BE2C (cell line): ENCODE measurements around the gene PHF20.
"Not testable (repeated sequence)": the region's sequence is repeated elsewhere in the genome, so short reads cannot be mapped to it uniquely, and the experiment has no call there.

Experiments used
- DNase-seq: peaks from one replicate; pipeline ENCODE4 v3.0.0-alpha.2; 2020
- H3K27me3 ChIP-seq: fragments of 250-450 bp; sonication (Bioruptor Pico); 2 replicates; pipeline ENCODE4 v1.5.1; 2020; ENCODE audit warnings: mild to moderate bottlenecking
- H3K36me3 ChIP-seq: fragments of 250-450 bp; sonication (Bioruptor Pico); 2 replicates; pipeline ENCODE4 v1.5.1; 2020; ENCODE audit warnings: mild to moderate bottlenecking
- H3K4me1 ChIP-seq: fragments of 250-450 bp; sonication (Bioruptor Pico); 2 replicates; pipeline ENCODE4 v1.5.1; 2020
- H3K4me3 ChIP-seq: 2 replicates; pipeline ENCODE4 v1.5.1; 2011; ENCODE audit warnings: low read depth, low read length
- H3K9me3 ChIP-seq: fragments of 250-450 bp; sonication (Bioruptor Pico); 2 replicates; pipeline ENCODE4 v1.5.1; 2020
- TF ChIP-seq, protein P1 (sequence below): IDR thresholded peaks from 2 replicates; pipeline ENCODE4 v1.5.1; 2012; ENCODE audit warnings: mild to moderate bottlenecking, low read depth, low read length

Gene PHF20

DNA sequence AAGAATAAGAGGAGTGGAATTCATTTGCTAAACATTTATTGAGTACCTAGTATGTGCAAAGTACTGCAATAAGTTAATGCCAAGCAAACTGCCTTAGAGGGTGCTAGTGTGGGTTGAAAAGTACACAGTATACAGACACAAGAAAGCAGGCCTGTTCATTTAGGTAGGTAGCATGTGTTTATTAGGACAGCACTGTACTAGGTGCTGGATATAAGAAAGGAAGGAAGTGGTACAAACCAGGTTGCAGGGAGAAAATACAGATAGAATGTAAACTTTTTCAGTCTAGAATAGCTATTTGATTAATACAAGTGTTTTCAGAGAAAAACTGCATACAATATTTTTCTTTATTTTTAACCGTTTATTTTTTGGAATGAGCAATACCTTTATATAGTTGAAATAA, 68.1 kb downstream of the PHF20 start:
- Histone ChIP-seq H3K4me3 (no peak overlapping the region), H3K9me3 (no peaks in the 10 kb centered on the region), H3K4me1 (no peaks in the 10 kb centered on the region), H3K36me3 (peaks cover 21% of the 10 kb centered on the region), H3K27me3 (no peaks in the 10 kb centered on the region)
- no peak for DNase-seq
- TF ChIP-seq, protein P1, sequence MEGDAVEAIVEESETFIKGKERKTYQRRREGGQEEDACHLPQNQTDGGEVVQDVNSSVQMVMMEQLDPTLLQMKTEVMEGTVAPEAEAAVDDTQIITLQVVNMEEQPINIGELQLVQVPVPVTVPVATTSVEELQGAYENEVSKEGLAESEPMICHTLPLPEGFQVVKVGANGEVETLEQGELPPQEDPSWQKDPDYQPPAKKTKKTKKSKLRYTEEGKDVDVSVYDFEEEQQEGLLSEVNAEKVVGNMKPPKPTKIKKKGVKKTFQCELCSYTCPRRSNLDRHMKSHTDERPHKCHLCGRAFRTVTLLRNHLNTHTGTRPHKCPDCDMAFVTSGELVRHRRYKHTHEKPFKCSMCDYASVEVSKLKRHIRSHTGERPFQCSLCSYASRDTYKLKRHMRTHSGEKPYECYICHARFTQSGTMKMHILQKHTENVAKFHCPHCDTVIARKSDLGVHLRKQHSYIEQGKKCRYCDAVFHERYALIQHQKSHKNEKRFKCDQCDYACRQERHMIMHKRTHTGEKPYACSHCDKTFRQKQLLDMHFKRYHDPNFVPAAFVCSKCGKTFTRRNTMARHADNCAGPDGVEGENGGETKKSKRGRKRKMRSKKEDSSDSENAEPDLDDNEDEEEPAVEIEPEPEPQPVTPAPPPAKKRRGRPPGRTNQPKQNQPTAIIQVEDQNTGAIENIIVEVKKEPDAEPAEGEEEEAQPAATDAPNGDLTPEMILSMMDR = no peak

DNA sequence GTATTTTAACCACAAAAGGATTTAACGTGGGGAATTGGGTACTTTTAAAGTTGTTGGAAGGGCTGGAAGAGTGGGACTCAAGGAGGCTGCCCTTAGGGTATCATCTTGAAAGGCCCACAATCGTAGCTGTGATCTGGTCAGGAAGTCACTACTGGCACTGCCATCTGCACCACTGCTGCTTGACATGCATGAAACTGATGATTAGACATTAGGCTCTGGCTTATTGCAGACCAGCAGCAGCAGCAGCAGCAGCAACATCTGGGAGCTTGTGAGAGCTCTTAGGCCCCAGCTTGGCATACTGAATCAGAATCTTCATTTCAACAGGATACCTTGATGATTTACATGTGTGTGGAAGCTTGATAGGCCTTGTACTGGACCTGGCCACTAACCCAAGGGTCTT, 68.6 kb downstream of the PHF20 start:
- H3K27me3 ChIP-seq = no peaks in the 10 kb centered on the region
- no peaks in the 10 kb centered on the region for H3K9me3 ChIP-seq
- H3K4me3 ChIP-seq = no peak overlapping the region
- H3K36me3 ChIP-seq = peaks cover 24% of the 10 kb centered on the region
- TF ChIP-seq, protein P1 = no peak
- peak; percentile 37 for DNase-seq
- no peaks in the 10 kb centered on the region for H3K4me1 ChIP-seq

DNA sequence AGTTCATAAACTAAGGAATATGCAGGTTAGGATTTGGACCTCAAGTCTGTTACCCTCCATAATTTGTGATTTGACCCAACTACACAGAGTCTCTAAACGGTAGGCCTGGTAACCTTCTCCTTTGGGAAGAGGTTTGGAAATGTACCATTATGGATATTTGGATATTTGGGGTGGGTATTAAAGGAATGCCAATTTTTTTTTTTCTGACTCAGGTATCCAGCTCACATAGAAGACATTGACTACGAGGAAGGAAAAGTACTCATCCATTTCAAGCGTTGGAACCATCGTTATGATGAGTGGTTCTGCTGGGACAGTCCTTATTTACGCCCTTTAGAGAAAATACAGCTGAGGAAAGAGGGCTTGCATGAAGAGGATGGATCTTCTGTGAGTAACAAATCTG, 70.5 kb downstream of the PHF20 start:
- DNase-seq = no peak
- Histone ChIP-seq H3K4me3 (no peak overlapping the region), H3K36me3 (peaks cover 28% of the 10 kb centered on the region), H3K27me3 (no peaks in the 10 kb centered on the region), H3K9me3 (no peaks in the 10 kb centered on the region), H3K4me1 (no peaks in the 10 kb centered on the region)
- TF ChIP-seq, protein P1 = no peak

DNA sequence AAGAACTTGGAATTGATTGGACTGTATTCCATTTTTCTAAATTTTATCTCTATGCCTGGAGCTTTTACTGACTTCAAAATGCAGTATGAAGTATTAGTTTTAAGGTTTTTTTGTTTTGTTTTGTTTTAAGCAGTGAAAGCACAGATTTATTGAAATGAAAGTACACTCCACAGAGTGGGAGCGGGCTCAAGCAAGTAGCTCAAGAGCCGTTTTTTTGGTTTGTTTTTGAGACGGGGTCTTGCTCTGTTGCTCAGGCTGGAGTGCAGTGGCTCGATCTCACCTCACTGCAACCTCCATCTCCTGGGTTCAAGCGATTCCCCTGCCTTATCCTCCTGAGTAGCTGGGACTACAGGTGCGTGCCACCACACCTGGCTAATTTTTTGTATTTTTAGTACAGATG, 72.1 kb downstream of the PHF20 start:
- not testable (repeated sequence) for DNase-seq, H3K9me3 ChIP-seq, H3K27me3 ChIP-seq, H3K4me1 ChIP-seq, H3K4me3 ChIP-seq
- H3K36me3 ChIP-seq = peaks cover 31% of the 10 kb centered on the region

DNA sequence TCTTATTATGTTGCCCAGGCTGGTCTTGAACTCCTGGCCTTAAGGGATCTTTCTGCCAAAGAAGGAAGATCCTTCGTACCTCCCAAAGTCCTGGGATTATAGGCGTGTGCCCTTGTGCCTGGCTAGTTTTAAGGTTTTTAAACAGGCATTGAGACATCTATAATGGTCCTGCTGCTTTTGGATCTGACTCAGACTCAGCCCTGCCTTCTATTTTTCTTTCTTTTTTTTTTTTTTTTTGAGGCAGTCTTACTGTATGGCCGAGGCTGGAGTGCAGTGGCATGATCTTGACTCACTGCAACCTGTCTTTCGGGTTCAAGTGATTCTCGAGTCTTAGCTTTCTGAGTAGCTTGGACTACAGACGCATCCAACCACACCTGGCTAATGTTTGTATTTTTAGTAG, 73.7 kb downstream of the PHF20 start:
- Histone ChIP-seq H3K9me3 (no peaks in the 10 kb centered on the region), H3K4me3 (no peak overlapping the region), H3K4me1 (no peaks in the 10 kb centered on the region), H3K27me3 (no peaks in the 10 kb centered on the region), H3K36me3 (peaks cover 31% of the 10 kb centered on the region)
- TF ChIP-seq, protein P1 = no peak
- DNase-seq = no peak

DNA sequence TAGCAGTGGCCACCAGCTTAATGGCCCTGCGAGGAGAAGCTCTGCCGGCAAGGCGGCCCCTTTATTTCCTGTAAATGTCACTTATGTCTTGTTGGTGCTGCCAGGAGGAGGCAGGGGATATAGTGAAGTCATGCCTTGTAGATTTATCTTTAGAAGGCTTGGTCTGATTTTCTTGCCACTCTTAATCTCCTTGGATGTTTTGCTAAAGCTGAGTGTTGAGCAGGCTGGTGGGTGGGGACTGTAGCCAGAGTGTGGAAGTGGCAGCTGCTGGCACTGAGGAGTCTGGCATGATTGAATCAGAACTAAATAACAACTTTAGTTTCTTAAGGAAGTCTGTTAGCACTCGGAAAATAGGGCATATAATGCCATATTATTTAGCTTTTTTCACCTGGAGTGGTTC, 77.9 kb downstream of the PHF20 start:
- Histone ChIP-seq H3K4me1 (0 out of 2 replicates have a peak, but pooled peaks cover under 1% of the 10 kb centered on the region), H3K9me3 (no peaks in the 10 kb centered on the region), H3K27me3 (no peaks in the 10 kb centered on the region), H3K4me3 (no peak overlapping the region), H3K36me3 (peaks cover 25% of the 10 kb centered on the region)
- no peak for DNase-seq
- TF ChIP-seq, protein P1 = no peak

DNA sequence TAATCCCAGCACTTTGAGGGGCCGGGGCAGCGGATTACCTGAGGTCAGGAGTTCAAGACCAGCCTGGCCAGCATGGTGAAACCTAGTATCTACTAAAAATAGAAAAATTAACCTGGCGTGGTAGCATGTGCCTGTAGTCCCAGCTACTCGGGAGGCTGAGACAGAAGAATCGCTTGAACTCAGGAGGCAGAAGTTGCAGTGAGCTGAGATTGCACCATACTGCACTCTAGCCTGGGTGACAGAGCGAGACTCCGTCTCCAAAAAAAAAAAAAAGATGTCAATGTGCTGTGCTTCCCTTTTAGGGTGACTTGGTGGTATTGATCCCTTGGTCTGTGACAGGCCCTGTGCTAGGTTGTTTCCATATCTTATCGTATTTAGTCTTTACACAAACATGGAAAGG, 79.8 kb downstream of the PHF20 start:
- not testable (repeated sequence) for H3K4me3 ChIP-seq, H3K4me1 ChIP-seq, H3K27me3 ChIP-seq, H3K9me3 ChIP-seq, DNase-seq
- peaks cover 23% of the 10 kb centered on the region for H3K36me3 ChIP-seq
